Measurements from ENCODE around the gene ZNF500.
A peak's percentile ranks its signal among the peaks of the same experiment; 100 is the strongest.

The ZNF500 gene

DNA sequence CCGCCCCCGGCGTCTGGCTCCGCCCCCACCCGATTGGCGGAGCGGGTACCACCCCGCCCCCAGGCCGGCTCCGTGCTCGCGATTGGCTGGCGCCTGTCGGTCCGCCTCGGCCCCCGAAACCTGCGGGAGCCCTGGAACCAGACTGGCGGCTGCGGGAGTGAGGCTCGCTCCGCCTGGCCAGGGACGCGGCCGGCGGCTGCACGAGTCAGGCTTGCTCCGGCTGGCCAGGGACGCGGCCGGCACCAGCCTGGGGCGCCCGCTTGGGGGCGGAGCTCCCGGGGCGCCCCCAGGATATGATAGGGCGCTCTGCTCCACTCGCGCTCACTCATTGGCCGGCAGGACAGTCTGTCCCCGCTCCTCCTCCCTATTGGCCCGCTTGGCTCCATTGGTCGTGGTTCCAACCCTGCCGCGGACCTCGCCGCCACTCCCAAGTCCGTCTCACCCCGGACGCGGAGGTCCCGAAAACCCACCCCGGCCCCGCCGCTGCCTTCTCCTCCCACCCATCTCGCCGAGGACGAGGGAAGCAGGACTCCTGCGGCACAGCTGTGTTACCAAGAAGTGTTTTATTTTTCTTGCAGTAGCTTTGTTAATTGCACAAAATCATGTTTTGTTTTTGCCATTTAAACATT lies 35.8 kb upstream of the ZNF500 start:
- Histone ChIP-seq H3K4me1 (ENCODE audit: insufficient read depth, low read length) (peaks cover 11% of the 10 kb centered on the region; the same call in 1 of the 2 replicates), H3K9me3 (ENCODE audit: insufficient read depth, low read depth, low read length) (no peaks in the 10 kb centered on the region), H3K36me3 (ENCODE audit: insufficient read depth, low read length) (peaks cover 49% of the 10 kb centered on the region), H3K9ac (ENCODE audit: low read depth, low read length) (peak overlapping the region; percentile 92), H3K4me3 (ENCODE audit: low read length) (peak overlapping the region; percentile 66), H3K27me3 (ENCODE audit: insufficient read depth, low read length) (no peaks in the 10 kb centered on the region), H3K27ac (ENCODE audit: low read depth, low read length) (peak overlapping the region; percentile 98)
- under 1% methylated on average over 58 of the region's 59 CpGs for WGBS

DNA sequence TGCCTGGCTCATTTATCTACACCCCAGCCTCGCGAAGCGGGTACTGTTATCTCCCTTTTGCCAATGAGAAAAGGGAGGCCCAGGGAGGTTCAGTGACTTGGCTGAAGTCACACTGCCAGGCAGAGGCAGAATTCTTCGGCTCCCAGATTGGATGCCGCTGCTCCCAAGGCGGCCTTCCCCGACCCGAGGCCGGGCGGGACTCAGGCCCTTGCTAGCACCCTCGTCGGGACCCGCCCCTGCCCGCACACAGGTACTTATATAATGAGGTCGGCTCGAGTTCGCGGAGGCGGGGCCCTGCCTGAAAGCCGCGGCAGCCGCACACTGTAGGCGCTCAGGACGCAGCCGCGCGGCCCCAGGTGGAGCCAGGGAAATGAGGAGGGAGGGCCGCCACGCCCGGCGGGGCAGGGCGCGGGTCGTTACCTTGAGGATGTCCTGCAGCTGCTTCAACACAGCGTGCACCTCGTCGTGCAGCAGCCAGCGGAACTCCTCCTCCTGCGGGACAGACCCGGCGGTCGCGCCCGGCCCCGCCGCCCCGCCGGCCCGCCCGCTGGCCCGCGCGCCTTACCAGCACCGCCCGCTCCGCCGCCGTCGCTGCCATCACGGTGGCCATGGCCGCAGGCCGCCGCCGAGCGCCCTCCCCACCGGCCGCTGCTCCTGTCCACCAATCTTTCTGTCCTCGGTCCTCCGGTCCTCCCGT lies 35.1 kb upstream of the ZNF500 start, which contains the start of gene ROGDI:
TSS of gene ROGDI (minus strand) at position 672 of the 697 bp plus-strand sequence. CDS start at position 610, 62 bp downstream.
- peaks cover 46% of the 10 kb centered on the region for H3K36me3 ChIP-seq (ENCODE audit: insufficient read depth, low read length)
- H3K27me3 ChIP-seq (ENCODE audit: insufficient read depth, low read length) = no peaks in the 10 kb centered on the region
- under 1% methylated on average over 70 of the region's 70 CpGs for WGBS
- peaks cover 11% of the 10 kb centered on the region; the same call in 1 of the 2 replicates for H3K4me1 ChIP-seq (ENCODE audit: insufficient read depth, low read length)
- peak within 1 kb of the TSS; percentile 66 for H3K4me3 ChIP-seq (ENCODE audit: low read length)
- H3K9ac ChIP-seq (ENCODE audit: low read depth, low read length) = peak within 1 kb of the TSS; percentile 92
- H3K9me3 ChIP-seq (ENCODE audit: insufficient read depth, low read depth, low read length) = no peaks in the 10 kb centered on the region
- peak within 1 kb of the TSS; percentile 98 for H3K27ac ChIP-seq (ENCODE audit: low read depth, low read length)

GRCh38 chr16:4801051-4801961 lies 34.3 kb upstream of the ZNF500 start:
- H3K4me1 ChIP-seq (ENCODE audit: insufficient read depth, low read length) = peaks cover 11% of the 10 kb centered on the region; the same call in 1 of the 2 replicates
- peak overlapping the region; percentile 98; the same call in 1 of the 2 replicates for H3K27ac ChIP-seq (ENCODE audit: low read depth, low read length)
- H3K4me3 ChIP-seq (ENCODE audit: low read length) = peak overlapping the region; percentile 66
- no peaks in the 10 kb centered on the region for H3K9me3 ChIP-seq (ENCODE audit: insufficient read depth, low read depth, low read length)
- peak overlapping the region; percentile 92 for H3K9ac ChIP-seq (ENCODE audit: low read depth, low read length)
- WGBS = 48% methylated on average over 28 of the region's 29 CpGs
- H3K36me3 ChIP-seq (ENCODE audit: insufficient read depth, low read length) = peaks cover 44% of the 10 kb centered on the region
- H3K27me3 ChIP-seq (ENCODE audit: insufficient read depth, low read length) = no peaks in the 10 kb centered on the region

DNA sequence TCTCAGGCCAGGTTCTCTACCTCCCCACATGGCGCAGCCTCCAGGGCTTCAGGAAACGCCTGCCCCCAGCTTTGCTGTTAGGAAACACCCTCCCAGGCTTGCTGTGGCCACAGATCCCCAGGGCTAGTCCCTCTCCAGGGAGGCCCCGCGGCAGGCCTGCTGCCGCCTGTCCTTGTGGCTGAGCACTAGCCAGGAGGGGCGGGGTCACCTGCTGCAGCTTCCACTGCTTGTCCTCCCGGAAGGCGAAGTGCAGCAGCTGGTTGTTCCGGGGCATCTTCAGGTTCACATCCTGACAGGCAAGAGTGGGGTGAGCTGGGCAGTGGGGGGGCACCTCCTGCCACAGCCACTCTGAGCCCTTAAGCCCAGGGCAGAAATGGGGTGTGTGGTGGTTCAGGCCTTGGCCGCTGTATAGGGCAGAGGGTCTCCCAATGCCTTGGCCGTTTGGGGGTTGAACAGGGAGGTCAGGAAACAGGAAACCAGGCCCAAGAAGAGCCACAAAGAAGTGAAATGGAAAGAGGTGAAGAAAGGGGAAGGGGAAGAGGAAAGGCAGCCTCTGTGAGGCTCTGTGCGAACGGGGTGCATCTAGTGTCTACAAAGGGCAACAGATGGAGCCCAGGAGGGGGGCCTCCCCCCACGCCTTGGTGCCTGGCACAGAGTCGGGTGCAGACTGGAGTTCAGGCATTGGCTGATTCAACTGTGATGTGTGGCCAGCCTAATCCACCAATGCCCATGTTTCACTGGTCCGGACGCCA lies 33.5 kb upstream of the ZNF500 start:
- H3K9ac ChIP-seq (ENCODE audit: low read depth, low read length) = no peak overlapping the region
- 92% methylated on average over 17 of the region's 17 CpGs for WGBS
- peaks cover 11% of the 10 kb centered on the region; the same call in 1 of the 2 replicates for H3K4me1 ChIP-seq (ENCODE audit: insufficient read depth, low read length)
- peaks cover 39% of the 10 kb centered on the region for H3K36me3 ChIP-seq (ENCODE audit: insufficient read depth, low read length)
- H3K27ac ChIP-seq (ENCODE audit: low read depth, low read length) = no peak overlapping the region
- no peak overlapping the region for H3K4me3 ChIP-seq (ENCODE audit: low read length)
- H3K27me3 ChIP-seq (ENCODE audit: insufficient read depth, low read length) = no peaks in the 10 kb centered on the region
- no peaks in the 10 kb centered on the region for H3K9me3 ChIP-seq (ENCODE audit: insufficient read depth, low read depth, low read length)

GRCh38 chr16:4799171-4799855 lies 32.4 kb upstream of the ZNF500 start:
- peaks cover 11% of the 10 kb centered on the region; the same call in 1 of the 2 replicates for H3K4me1 ChIP-seq (ENCODE audit: insufficient read depth, low read length)
- no peak overlapping the region for H3K9ac ChIP-seq (ENCODE audit: low read depth, low read length)
- no peaks in the 10 kb centered on the region for H3K27me3 ChIP-seq (ENCODE audit: insufficient read depth, low read length)
- H3K4me3 ChIP-seq (ENCODE audit: low read length) = no peak overlapping the region
- peaks cover 27% of the 10 kb centered on the region for H3K36me3 ChIP-seq (ENCODE audit: insufficient read depth, low read length)
- no peak overlapping the region for H3K27ac ChIP-seq (ENCODE audit: low read depth, low read length)
- H3K9me3 ChIP-seq (ENCODE audit: insufficient read depth, low read depth, low read length) = no peaks in the 10 kb centered on the region
- 95% methylated on average over 19 of the region's 19 CpGs for WGBS

GRCh38 chr16:4798456-4798855 lies 31.5 kb upstream of the ZNF500 start:
- H3K9ac ChIP-seq (ENCODE audit: low read depth, low read length) = no peak overlapping the region
- no peak overlapping the region for H3K4me3 ChIP-seq (ENCODE audit: low read length)
- H3K27me3 ChIP-seq (ENCODE audit: insufficient read depth, low read length) = no peaks in the 10 kb centered on the region
- no peak overlapping the region for H3K27ac ChIP-seq (ENCODE audit: low read depth, low read length)
- no peaks in the 10 kb centered on the region for H3K9me3 ChIP-seq (ENCODE audit: insufficient read depth, low read depth, low read length)
- 93% methylated on average over 16 of the region's 16 CpGs for WGBS
- peaks cover 7% of the 10 kb centered on the region; the same call in 1 of the 2 replicates for H3K4me1 ChIP-seq (ENCODE audit: insufficient read depth, low read length)
- H3K36me3 ChIP-seq (ENCODE audit: insufficient read depth, low read length) = peaks cover 24% of the 10 kb centered on the region

GRCh38 chr16:4797805-4798252 lies 30.9 kb upstream of the ZNF500 start:
- Histone ChIP-seq H3K27ac (ENCODE audit: low read depth, low read length) (no peak overlapping the region), H3K4me3 (ENCODE audit: low read length) (no peak overlapping the region), H3K4me1 (ENCODE audit: insufficient read depth, low read length) (0 out of 2 replicates have a peak, but pooled peaks cover 4% of the 10 kb centered on the region), H3K9me3 (ENCODE audit: insufficient read depth, low read depth, low read length) (no peaks in the 10 kb centered on the region), H3K36me3 (ENCODE audit: insufficient read depth, low read length) (peaks cover 24% of the 10 kb centered on the region), H3K27me3 (ENCODE audit: insufficient read depth, low read length) (no peaks in the 10 kb centered on the region), H3K9ac (ENCODE audit: low read depth, low read length) (no peak overlapping the region)
- 95% methylated on average over 22 of the region's 22 CpGs for WGBS

DNA sequence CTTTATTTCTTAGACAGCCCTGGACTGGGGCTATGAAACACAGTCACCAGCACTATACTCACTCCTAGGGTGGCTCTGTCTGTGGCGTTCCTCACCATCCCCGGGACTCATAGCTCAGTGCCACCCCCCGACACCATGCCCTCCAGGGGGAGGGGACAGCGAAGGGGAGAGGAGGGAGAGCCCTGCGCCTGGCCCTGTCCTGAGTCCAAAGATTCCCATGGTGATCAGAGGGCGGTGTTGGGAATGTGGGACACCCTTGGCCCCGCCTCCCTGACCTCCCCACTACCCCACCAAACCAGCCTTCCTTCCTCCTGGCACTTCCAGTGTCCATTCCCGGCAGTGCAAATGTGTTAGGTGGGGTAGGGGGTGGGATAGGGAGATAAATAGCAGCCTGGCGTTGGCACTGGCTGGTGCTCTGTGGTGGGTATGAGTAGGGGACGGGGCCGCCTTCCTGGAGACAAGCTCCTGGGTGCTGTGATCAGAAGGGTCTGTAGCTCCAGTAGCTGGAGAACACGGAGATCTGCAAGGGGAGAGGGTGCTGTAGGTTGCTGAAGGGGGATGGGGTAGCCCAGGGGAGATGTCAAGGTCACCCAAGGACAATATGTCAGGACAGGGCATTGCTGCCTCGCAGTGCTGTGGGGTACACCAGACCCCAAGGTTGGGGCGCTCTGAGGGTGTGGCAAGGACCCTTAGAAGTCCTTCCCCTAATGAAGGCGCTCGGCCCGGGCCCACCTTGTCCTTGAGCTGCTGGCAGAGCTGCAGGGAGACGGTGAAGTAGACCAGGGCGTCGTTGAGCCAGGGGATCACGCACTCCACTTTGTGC lies 30.2 kb upstream of the ZNF500 start:
- WGBS = 91% methylated on average over 19 of the region's 21 CpGs
- Histone ChIP-seq H3K27ac (ENCODE audit: low read depth, low read length) (no peak overlapping the region), H3K27me3 (ENCODE audit: insufficient read depth, low read length) (no peaks in the 10 kb centered on the region), H3K9me3 (ENCODE audit: insufficient read depth, low read depth, low read length) (no peaks in the 10 kb centered on the region), H3K36me3 (ENCODE audit: insufficient read depth, low read length) (peaks cover 24% of the 10 kb centered on the region), H3K9ac (ENCODE audit: low read depth, low read length) (no peak overlapping the region), H3K4me3 (ENCODE audit: low read length) (no peak overlapping the region), H3K4me1 (ENCODE audit: insufficient read depth, low read length) (0 out of 2 replicates have a peak, but pooled peaks cover 4% of the 10 kb centered on the region)

- H3K4me1 ChIP-seq (ENCODE audit: insufficient read depth, low read length) = no peaks in the 10 kb centered on the region
- H3K9me3 ChIP-seq (ENCODE audit: insufficient read depth, low read depth, low read length) = no peaks in the 10 kb centered on the region
- 91% methylated on average over 30 of the region's 30 CpGs for WGBS
- no peak overlapping the region for H3K9ac ChIP-seq (ENCODE audit: low read depth, low read length)
- no peak overlapping the region for H3K27ac ChIP-seq (ENCODE audit: low read depth, low read length)
- no peak overlapping the region for H3K4me3 ChIP-seq (ENCODE audit: low read length)
- no peaks in the 10 kb centered on the region for H3K27me3 ChIP-seq (ENCODE audit: insufficient read depth, low read length)
- H3K36me3 ChIP-seq (ENCODE audit: insufficient read depth, low read length) = peaks cover 24% of the 10 kb centered on the region
These were observed 29.0 kb upstream of the ZNF500 start for GRCh38 chr16:4795828-4796572.

Measured in HUES64 (cell line).